ENCODE results near the gene NOS1AP. TPM values are rescaled to one million over a fixed set of nuclear protein-coding genes. Genes with fewer than 3 reads are reported as not detected.

NOS1AP gene
- total RNA-seq, 1 experiment from 2014 or later, result 2.4 TPM

DNA sequence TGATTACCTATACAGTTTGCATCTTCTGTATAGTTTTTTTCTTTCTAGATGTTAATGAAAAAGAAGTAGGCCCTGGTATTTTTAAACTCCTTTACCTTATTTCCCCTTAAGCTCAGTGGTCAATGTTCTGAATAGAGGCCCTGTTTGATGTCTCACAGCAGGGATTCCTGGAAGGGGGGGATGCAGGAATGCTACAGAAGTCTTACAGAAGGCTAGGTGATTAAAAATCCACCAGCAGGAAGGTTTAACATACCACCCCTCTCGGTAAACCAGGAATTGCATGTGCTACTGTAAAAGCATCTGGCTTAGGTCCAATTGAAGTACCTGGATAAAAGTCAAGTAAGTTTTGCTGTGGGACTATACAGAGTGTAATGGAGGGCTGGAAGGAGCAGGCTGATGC is 78.3 kb downstream of the NOS1AP start:
- no peaks in the 10 kb centered on the region for H3K27me3 Mint-ChIP-seq (ENCODE audit: insufficient read depth, unreplicated experiment)
- H3K36me3 Mint-ChIP-seq (ENCODE audit: insufficient read depth, unreplicated experiment), result no peaks in the 10 kb centered on the region
- no peak overlapping the region for H3K27ac Mint-ChIP-seq (ENCODE audit: low read depth, unreplicated experiment)
- H3K4me3 Mint-ChIP-seq (ENCODE audit: unreplicated experiment), result no peak overlapping the region
- TF ChIP-seq, protein P1, sequence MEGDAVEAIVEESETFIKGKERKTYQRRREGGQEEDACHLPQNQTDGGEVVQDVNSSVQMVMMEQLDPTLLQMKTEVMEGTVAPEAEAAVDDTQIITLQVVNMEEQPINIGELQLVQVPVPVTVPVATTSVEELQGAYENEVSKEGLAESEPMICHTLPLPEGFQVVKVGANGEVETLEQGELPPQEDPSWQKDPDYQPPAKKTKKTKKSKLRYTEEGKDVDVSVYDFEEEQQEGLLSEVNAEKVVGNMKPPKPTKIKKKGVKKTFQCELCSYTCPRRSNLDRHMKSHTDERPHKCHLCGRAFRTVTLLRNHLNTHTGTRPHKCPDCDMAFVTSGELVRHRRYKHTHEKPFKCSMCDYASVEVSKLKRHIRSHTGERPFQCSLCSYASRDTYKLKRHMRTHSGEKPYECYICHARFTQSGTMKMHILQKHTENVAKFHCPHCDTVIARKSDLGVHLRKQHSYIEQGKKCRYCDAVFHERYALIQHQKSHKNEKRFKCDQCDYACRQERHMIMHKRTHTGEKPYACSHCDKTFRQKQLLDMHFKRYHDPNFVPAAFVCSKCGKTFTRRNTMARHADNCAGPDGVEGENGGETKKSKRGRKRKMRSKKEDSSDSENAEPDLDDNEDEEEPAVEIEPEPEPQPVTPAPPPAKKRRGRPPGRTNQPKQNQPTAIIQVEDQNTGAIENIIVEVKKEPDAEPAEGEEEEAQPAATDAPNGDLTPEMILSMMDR (IDR thresholded peaks at IDR 0.05; ENCODE audit: unreplicated experiment), result no peak
- BruUV-seq (replicated peaks), result no TSS peak
- no peaks in the 10 kb centered on the region for H3K4me1 Mint-ChIP-seq (ENCODE audit: insufficient read depth, unreplicated experiment)
- no peak for DNase-seq (ENCODE audit: unreplicated experiment)
- H3K9me3 Mint-ChIP-seq (ENCODE audit: unreplicated experiment), result peaks cover 7% of the 10 kb centered on the region
- CTCF ChIA-PET, result interaction anchor here (0.9 to 1.4 kb wide), 3 partner anchors 11 to 406 kb away, joined by 3 to 5 read pairs (median 5); no protein-coding TSS in a partner anchor
- intact Hi-C loops (cut with micrococcal nuclease), result no loop called here
- POLR2A ChIA-PET, result interaction anchor here (0.6 kb wide), 1 partner anchor 57 kb away, joined by 3 read pairs; no protein-coding TSS in a partner anchor

GRCh38 chr1:162150112-162150511 is 80.6 kb downstream of the NOS1AP start:
- no peaks in the 10 kb centered on the region for H3K4me1 Mint-ChIP-seq (ENCODE audit: insufficient read depth, unreplicated experiment)
- H3K27me3 Mint-ChIP-seq (ENCODE audit: insufficient read depth, unreplicated experiment), result no peaks in the 10 kb centered on the region
- no peak for DNase-seq (ENCODE audit: unreplicated experiment)
- intact Hi-C loops (cut with micrococcal nuclease), result no loop called here
- no peak overlapping the region for H3K27ac Mint-ChIP-seq (ENCODE audit: low read depth, unreplicated experiment)
- ChIA-PET CTCF (interaction anchor here (1.1 kb wide), 1 partner anchor 94 kb away, joined by 3 read pairs; no protein-coding TSS in a partner anchor), POLR2A (no interaction called here)
- TF ChIP-seq, protein P1 (IDR thresholded peaks at IDR 0.05; ENCODE audit: unreplicated experiment), result no peak
- peaks cover 7% of the 10 kb centered on the region for H3K9me3 Mint-ChIP-seq (ENCODE audit: unreplicated experiment)
- BruUV-seq (replicated peaks), result no TSS peak
- no peak overlapping the region for H3K4me3 Mint-ChIP-seq (ENCODE audit: unreplicated experiment)
- H3K36me3 Mint-ChIP-seq (ENCODE audit: insufficient read depth, unreplicated experiment), result no peaks in the 10 kb centered on the region

GRCh38 chr1:162151900-162152829 is 82.7 kb downstream of the NOS1AP start:
- TF ChIP-seq, protein P1 (IDR thresholded peaks at IDR 0.05; ENCODE audit: unreplicated experiment), result no peak
- intact Hi-C loops (cut with micrococcal nuclease), result no loop called here
- Mint-ChIP-seq H3K4me1 (ENCODE audit: insufficient read depth, unreplicated experiment) (no peaks in the 10 kb centered on the region), H3K27me3 (ENCODE audit: insufficient read depth, unreplicated experiment) (no peaks in the 10 kb centered on the region), H3K9me3 (ENCODE audit: unreplicated experiment) (peaks cover 7% of the 10 kb centered on the region), H3K27ac (ENCODE audit: low read depth, unreplicated experiment) (no peak overlapping the region), H3K36me3 (ENCODE audit: insufficient read depth, unreplicated experiment) (no peaks in the 10 kb centered on the region), H3K4me3 (ENCODE audit: unreplicated experiment) (no peak overlapping the region)
- BruUV-seq (replicated peaks), result no TSS peak
- DNase-seq (ENCODE audit: unreplicated experiment), result peak; percentile 14
- ChIA-PET CTCF (interaction anchor here (0.5 to 1.5 kb wide), 3 partner anchors 14 to 272 kb away, joined by 3 to 5 read pairs (median 3); no protein-coding TSS in a partner anchor), POLR2A (interaction anchor here (0.7 to 0.9 kb wide), 2 partner anchors 10 to 41 kb away, joined by 3 read pairs; no protein-coding TSS in a partner anchor)

GRCh38 chr1:162153374-162153773 is 83.9 kb downstream of the NOS1AP start:
- H3K4me3 Mint-ChIP-seq (ENCODE audit: unreplicated experiment), result no peak overlapping the region
- no peaks in the 10 kb centered on the region for H3K36me3 Mint-ChIP-seq (ENCODE audit: insufficient read depth, unreplicated experiment)
- no peak overlapping the region for H3K27ac Mint-ChIP-seq (ENCODE audit: low read depth, unreplicated experiment)
- POLR2A ChIA-PET, result no interaction called here
- DNase-seq (ENCODE audit: unreplicated experiment), result no peak
- no peaks in the 10 kb centered on the region for H3K27me3 Mint-ChIP-seq (ENCODE audit: insufficient read depth, unreplicated experiment)
- peaks cover 7% of the 10 kb centered on the region for H3K9me3 Mint-ChIP-seq (ENCODE audit: unreplicated experiment)
- BruUV-seq (replicated peaks), result no TSS peak
- TF ChIP-seq, protein P1 (IDR thresholded peaks at IDR 0.05; ENCODE audit: unreplicated experiment), result no peak
- CTCF ChIA-PET, result interaction anchor here (1.2 kb wide), 1 partner anchor 97 kb away, joined by 3 read pairs; no protein-coding TSS in a partner anchor
- intact Hi-C loops (cut with micrococcal nuclease), result no loop called here
- H3K4me1 Mint-ChIP-seq (ENCODE audit: insufficient read depth, unreplicated experiment), result no peaks in the 10 kb centered on the region
